Keratinocyte (primary cell): ENCODE results near the gene RAB35. TPM values are rescaled to one million over a fixed set of nuclear protein-coding genes. Genes with fewer than 3 reads are reported as not detected.
A peak's percentile ranks its signal among the peaks of the same experiment; 100 is the strongest.

Experiments
- DNase-seq: peaks from one replicate; pipeline ENCODE4 v3.0.0-alpha.2; 2011; ENCODE audit warnings: low read depth, missing footprints, low spot score
- FAIRE-seq: peaks from 2 replicates; lab custom pipeline; 2011; peaks lifted over from hg19 to GRCh38; lab: Jason Lieb, UNC
- H2AFZ ChIP-seq: 2 replicates; pipeline ENCODE4 v1.6.0; 2012; ENCODE audit warnings: low read length, control low read depth, inconsistent platforms; ENCODE audit not compliant: control insufficient read depth
- H3K27ac ChIP-seq: 2 replicates; pipeline ENCODE4 v1.5.1; 2011; ENCODE audit warnings: low read length; ENCODE audit not compliant: control insufficient read depth, insufficient read depth
- H3K27me3 ChIP-seq: 3 replicates; pipeline ENCODE4 v1.6.0; 2011; ENCODE audit warnings: low read length; ENCODE audit not compliant: control insufficient read depth, insufficient read depth; ENCODE audit errors: extremely low read depth
- H3K36me3 ChIP-seq, 2 experiments: 2 replicates in 1 of 2; 3 replicates in 1 of 2; pipeline ENCODE4 v1.5.1; 2011; ENCODE audit warnings: low read length in 2 of 2, mild to moderate bottlenecking in 1 of 2; ENCODE audit not compliant: control insufficient read depth in 2 of 2, insufficient read depth in 2 of 2; ENCODE audit errors: extremely low read depth in 1 of 2
- H3K4me1 ChIP-seq: 3 replicates; pipeline ENCODE4 v1.5.1; 2011; ENCODE audit warnings: low read length; ENCODE audit not compliant: control insufficient read depth, insufficient read depth; ENCODE audit errors: extremely low read depth
- H3K4me2 ChIP-seq: 3 replicates; pipeline ENCODE4 v1.6.0; 2011; ENCODE audit warnings: low read depth, low read length; ENCODE audit not compliant: control insufficient read depth, insufficient read depth; ENCODE audit errors: extremely low read depth
- H3K4me3 ChIP-seq, 3 experiments: fragments of 200-600 bp in 1 of 3; sonication (generic) in 1 of 3; 2 replicates in 2 of 3; 3 replicates in 1 of 3; pipeline ENCODE4 v1.5.1; 2011 to 2016; ENCODE audit warnings: low read length in 3 of 3, mild to moderate bottlenecking in 3 of 3, control low read depth in 2 of 3, inconsistent platforms in 1 of 3, low read depth in 1 of 3, mixed read lengths in 1 of 3, mixed run types in 1 of 3, moderate library complexity in 1 of 3; ENCODE audit not compliant: control insufficient read depth in 2 of 3, insufficient read depth in 2 of 3; ENCODE audit errors: extremely low read depth in 1 of 3
- H3K79me2 ChIP-seq: 2 replicates; pipeline ENCODE4 v1.6.0; 2012; ENCODE audit warnings: low read length; ENCODE audit not compliant: control insufficient read depth, insufficient read depth
- H3K9ac ChIP-seq: 3 replicates; pipeline ENCODE4 v1.6.0; 2011; ENCODE audit warnings: low read length; ENCODE audit not compliant: control insufficient read depth, insufficient read depth; ENCODE audit errors: extremely low read depth
- H3K9me1 ChIP-seq: 3 replicates; pipeline ENCODE4 v1.6.0; 2011; ENCODE audit warnings: low read length; ENCODE audit not compliant: control insufficient read depth, insufficient read depth; ENCODE audit errors: extremely low read depth
- H3K9me3 ChIP-seq: 2 replicates; pipeline ENCODE4 v1.5.1; 2012; ENCODE audit warnings: low read depth, low read length; ENCODE audit not compliant: control insufficient read depth
- H4K20me1 ChIP-seq: 3 replicates; pipeline ENCODE4 v1.6.0; 2011; ENCODE audit warnings: low read length; ENCODE audit not compliant: control insufficient read depth, insufficient read depth; ENCODE audit errors: extremely low read depth
- EZH2 ChIP-seq: IDR thresholded peaks from one replicate; pipeline ENCODE4 v1.6.1; 2012; ENCODE audit warnings: inconsistent platforms, mild to moderate bottlenecking, low read length, moderate library complexity
- dilution Hi-C: fragments of 300-500 bp; cut with MboI; formaldehyde crosslinking; loops from one replicate; pipeline ENCODE4 v1.7.0; 2020; ENCODE audit warnings: low sequenced_read_pairs; ENCODE audit not compliant: extremely low pct_ligation_motif_present
- polyA plus RNA-seq, 5 experiments: library from polyadenylated mRNA; depleted of rRNA in 3 of 5; stranded (reverse) in 3 of 5; stranded (forward) in 1 of 5; unstranded in 1 of 5; fragments of >200 nt; gene quantifications; 1 replicate in 1 of 5; 2 replicates in 3 of 5; 3 replicates in 1 of 5; pipeline versions ENCODE4 v1.2.1 to v1.2.3, GENCODE V29; 2011 to 2012; ENCODE audit warnings: missing spikeins in 2 of 5, low read depth in 1 of 5, low replicate concordance in 1 of 5
- TF ChIP-seq, protein P1 (sequence below), 3 experiments: IDR thresholded peaks in 1 of 3; conservative IDR thresholded peaks in 1 of 3; optimal IDR thresholded peaks in 1 of 3; 2 replicates in 2 of 3; 3 replicates in 1 of 3; pipeline versions ENCODE3 to v1.5.1; 2011; ENCODE audit warnings: low read length in 3 of 3, mild to moderate bottlenecking in 3 of 3, moderate library complexity in 2 of 3, control low read depth in 1 of 3, inconsistent platforms in 1 of 3; ENCODE audit not compliant: insufficient read depth in 2 of 3; ENCODE audit errors: extremely low read depth in 1 of 3

Gene RAB35
- polyA plus RNA-seq, 1 donor (not counting 4 experiments of a cell fraction or from before 2014, with no cell fraction given) = 68.4 TPM

DNA sequence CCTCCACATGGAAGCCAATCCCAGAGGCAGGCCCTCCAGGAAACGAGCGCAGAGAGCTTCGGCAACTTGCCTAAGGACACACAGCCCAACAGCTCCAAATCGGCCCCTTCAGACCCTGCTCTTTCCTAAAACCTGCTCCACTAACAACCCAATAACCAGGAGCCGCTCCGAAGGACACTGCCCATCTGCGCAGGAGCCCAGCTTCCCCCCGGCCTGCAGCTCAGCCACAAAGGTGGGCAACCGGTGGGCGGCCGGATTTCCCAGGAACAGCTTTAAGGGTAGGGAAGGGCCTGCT, 13.6 kb downstream of the RAB35 start:
- Histone ChIP-seq H3K9ac (peak overlapping the region; percentile 22), H3K9me3 (no peaks in the 10 kb centered on the region), H3K9me1 (peaks cover 2% of the 10 kb centered on the region), H3K27me3 (no peaks in the 10 kb centered on the region), H3K79me2 (peaks cover 79% of the 10 kb centered on the region), H3K27ac (no peak overlapping the region), H4K20me1 (peaks cover 33% of the 10 kb centered on the region), H3K4me1 (peaks cover 26% of the 10 kb centered on the region), H3K4me3 (no peak overlapping the region), H2AFZ (no peak overlapping the region), H3K4me2 (no peak overlapping the region), H3K36me3 (peaks cover 26 to 47% of the 10 kb centered on the region in 2 experiments)
- TF ChIP-seq EZH2 = no peak
- TF ChIP-seq, protein P1, sequence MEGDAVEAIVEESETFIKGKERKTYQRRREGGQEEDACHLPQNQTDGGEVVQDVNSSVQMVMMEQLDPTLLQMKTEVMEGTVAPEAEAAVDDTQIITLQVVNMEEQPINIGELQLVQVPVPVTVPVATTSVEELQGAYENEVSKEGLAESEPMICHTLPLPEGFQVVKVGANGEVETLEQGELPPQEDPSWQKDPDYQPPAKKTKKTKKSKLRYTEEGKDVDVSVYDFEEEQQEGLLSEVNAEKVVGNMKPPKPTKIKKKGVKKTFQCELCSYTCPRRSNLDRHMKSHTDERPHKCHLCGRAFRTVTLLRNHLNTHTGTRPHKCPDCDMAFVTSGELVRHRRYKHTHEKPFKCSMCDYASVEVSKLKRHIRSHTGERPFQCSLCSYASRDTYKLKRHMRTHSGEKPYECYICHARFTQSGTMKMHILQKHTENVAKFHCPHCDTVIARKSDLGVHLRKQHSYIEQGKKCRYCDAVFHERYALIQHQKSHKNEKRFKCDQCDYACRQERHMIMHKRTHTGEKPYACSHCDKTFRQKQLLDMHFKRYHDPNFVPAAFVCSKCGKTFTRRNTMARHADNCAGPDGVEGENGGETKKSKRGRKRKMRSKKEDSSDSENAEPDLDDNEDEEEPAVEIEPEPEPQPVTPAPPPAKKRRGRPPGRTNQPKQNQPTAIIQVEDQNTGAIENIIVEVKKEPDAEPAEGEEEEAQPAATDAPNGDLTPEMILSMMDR (optimal IDR thresholded peaks at IDR 0.05 in 1 of 3, IDR thresholded peaks at IDR 0.05 in 1 of 3, conservative IDR thresholded peaks at IDR 0.05 in 1 of 3; ENCODE audit: extremely low read depth in 1 of 3, insufficient read depth in 2 of 3, low read length in 3 of 3) = no peak
- dilution Hi-C loops = no loop called here
- FAIRE-seq (no peak), DNase-seq (no peak)

DNA sequence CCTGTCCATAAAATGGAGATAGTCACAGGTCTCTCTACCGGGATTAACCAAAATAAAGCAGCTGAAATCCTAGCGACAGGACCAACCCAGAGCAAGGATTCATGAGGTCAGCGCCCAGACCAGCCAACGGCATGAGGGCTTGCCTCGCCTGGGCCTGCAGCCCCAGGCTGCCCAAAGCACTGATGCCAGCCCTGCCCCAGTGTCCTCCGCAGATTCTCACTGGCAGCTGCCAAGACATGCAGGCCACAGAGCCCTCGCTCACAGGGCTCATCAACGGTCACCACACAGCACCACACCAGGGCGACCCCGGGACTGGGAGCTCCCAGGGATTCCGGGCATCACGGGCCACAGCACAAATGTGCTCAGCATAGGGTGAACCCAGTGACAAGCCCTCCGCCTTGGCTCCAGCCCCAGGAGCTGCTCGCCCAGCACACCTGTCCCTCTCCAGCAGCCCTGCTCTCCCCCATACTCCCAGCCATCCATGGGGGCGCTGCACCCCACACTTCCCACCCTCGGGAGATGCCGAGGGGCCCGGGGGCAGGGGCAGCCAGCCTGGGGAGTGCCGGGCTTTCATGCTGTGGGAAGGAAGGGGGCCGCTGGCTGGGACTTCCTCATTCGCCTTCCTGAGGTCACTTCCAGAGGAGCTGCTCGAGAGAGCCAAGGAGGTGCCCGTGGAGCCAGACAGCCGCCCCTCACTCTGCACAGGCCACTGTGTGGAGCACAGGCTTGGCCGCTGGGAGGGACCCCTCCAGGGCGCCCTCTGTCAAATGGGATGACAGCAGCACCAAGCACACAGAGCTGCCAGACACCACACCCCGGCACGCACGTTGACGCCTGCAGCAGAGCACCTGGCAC, 14.1 kb downstream of the RAB35 start:
- Histone ChIP-seq H2AFZ (no peak overlapping the region), H3K4me1 (peaks cover 26% of the 10 kb centered on the region), H3K79me2 (peaks cover 76% of the 10 kb centered on the region), H3K4me2 (peak overlapping the region; percentile 9), H3K9me3 (no peaks in the 10 kb centered on the region), H3K9ac (peak overlapping the region; percentile 30), H3K9me1 (peaks cover 2% of the 10 kb centered on the region), H3K4me3 (no peak overlapping the region), H3K27ac (peak overlapping the region; percentile 28), H3K27me3 (no peaks in the 10 kb centered on the region), H3K36me3 (peaks cover 26 to 47% of the 10 kb centered on the region in 2 experiments), H4K20me1 (peaks cover 31% of the 10 kb centered on the region)
- dilution Hi-C loops = no loop called here
- no peak for FAIRE-seq
- DNase-seq = no peak
- TF ChIP-seq EZH2 = no peak
- TF ChIP-seq, protein P1 (optimal IDR thresholded peaks at IDR 0.05 in 1 of 3, IDR thresholded peaks at IDR 0.05 in 1 of 3, conservative IDR thresholded peaks at IDR 0.05 in 1 of 3; ENCODE audit: extremely low read depth in 1 of 3, insufficient read depth in 2 of 3, low read length in 3 of 3) = peak in 1 of 3 experiments; percentile 41
